Uterus (tissue), 4 donors: ENCODE measurements around the gene SPPL2C. TPM values are rescaled to one million over a fixed set of nuclear protein-coding genes. Genes with fewer than 3 reads are reported as not detected.

Experiments
- DNase-seq, 2 donors: peaks; one replicate each; pipeline ENCODE4 v3.0.0-alpha.2; 2019 to 2020
- H3K27ac ChIP-seq, 2 donors: fragments of 200-600 bp; sonication (generic); 1 replicate in 1 of 2; 2 replicates in 1 of 2; pipeline ENCODE4 v1.5.1; 2016 to 2018
- H3K27me3 ChIP-seq, 2 donors: fragments of 200-600 bp; sonication (generic); one replicate each; pipeline ENCODE4 v1.5.1; 2018 to 2019; ENCODE audit warnings: control low read depth in 1 of 2
- H3K36me3 ChIP-seq, 2 donors: fragments of 200-600 bp; sonication (generic); one replicate each; pipeline ENCODE4 v1.5.1; 2019; ENCODE audit warnings: control low read depth in 1 of 2
- H3K4me1 ChIP-seq, 2 donors: fragments of 200-600 bp; sonication (generic); one replicate each; pipeline ENCODE4 v1.5.1; 2018 to 2019; ENCODE audit warnings: control low read depth in 1 of 2
- H3K4me3 ChIP-seq, 2 donors: fragments of 200-600 bp; sonication (generic); 1 replicate in 1 of 2; 2 replicates in 1 of 2; pipeline ENCODE4 v1.5.1; 2018 to 2019; ENCODE audit warnings: mild to moderate bottlenecking in 1 of 2
- H3K9me3 ChIP-seq, 2 donors: fragments of 200-600 bp; sonication (generic); one replicate each; pipeline ENCODE4 v1.5.1; 2019; ENCODE audit warnings: control low read depth in 1 of 2
- CTCF ChIP-seq, 4 experiments: fragments of 200-600 bp in 2 of 4; fragments of 450-650 bp in 2 of 4; sonication (generic) in 2 of 4; IDR thresholded peaks; one replicate each; pipeline ENCODE4 v1.5.1; 2016 to 2019; ENCODE audit warnings: antibody characterized with exemption in 4 of 4, mild to moderate bottlenecking in 2 of 4, moderate library complexity in 1 of 4
- POLR2A ChIP-seq, 2 donors: fragments of 450-650 bp; IDR thresholded peaks; one replicate each; pipeline ENCODE4 v1.6.1; 2016; ENCODE audit warnings: antibody characterized with exemption in 2 of 2, mild to moderate bottlenecking in 1 of 2, moderate library complexity in 1 of 2
- intact Hi-C: fragments of 100-400 bp; cut with DNase I; formaldehyde crosslinking; loops from one replicate; pipeline ENCODE4 v1.15.1; 2023; ENCODE audit warnings: low total_unique reads
- total RNA-seq, 4 donors: library from RNA; depleted of rRNA in 3 of 4; stranded (reverse); fragments of >200 nt in 3 of 4; gene quantifications; one replicate each; pipeline versions ENCODE4 v1.1.0 to v1.2.4, GENCODE V29; 2014 to 2023
- donor health status: DM: yes; HTN: yes; CAD: no.

The SPPL2C gene
- total RNA-seq, 4 donors from 2014 or later: not detected

- Histone ChIP-seq H3K9me3 (no peaks in the 10 kb centered on the region), H3K4me3 (no peak overlapping the region), H3K4me1 (no peaks in the 10 kb centered on the region), H3K36me3 (no peaks in the 10 kb centered on the region), H3K27me3 (no peaks in the 10 kb centered on the region), H3K27ac (no peak overlapping the region)
- intact Hi-C loops: no loop called here
- no peak for TF ChIP-seq POLR2A (IDR thresholded peaks at IDR 0.05)
- TF ChIP-seq CTCF (IDR thresholded peaks at IDR 0.05): no peak
- no peak for DNase-seq
Measured at GRCh38 chr17:45846646-45847045, 2.0 kb downstream of the SPPL2C start.

GRCh38 chr17:45847101-45847500, 2.4 kb downstream of the SPPL2C start:
- no peaks in the 10 kb centered on the region for H3K4me1 ChIP-seq
- H3K27ac ChIP-seq: no peak overlapping the region
- H3K36me3 ChIP-seq: no peaks in the 10 kb centered on the region
- intact Hi-C loops: no loop called here
- TF ChIP-seq POLR2A (IDR thresholded peaks at IDR 0.05) (no peak), CTCF (IDR thresholded peaks at IDR 0.05) (no peak)
- H3K27me3 ChIP-seq: no peaks in the 10 kb centered on the region
- H3K4me3 ChIP-seq: no peak overlapping the region
- no peak for DNase-seq
- H3K9me3 ChIP-seq: no peaks in the 10 kb centered on the region

GRCh38 chr17:45847747-45848146, 3.1 kb downstream of the SPPL2C start:
- intact Hi-C loops: no loop called here
- Histone ChIP-seq H3K9me3 (no peaks in the 10 kb centered on the region), H3K4me1 (no peaks in the 10 kb centered on the region), H3K4me3 (no peak overlapping the region), H3K27ac (no peak overlapping the region), H3K36me3 (no peaks in the 10 kb centered on the region), H3K27me3 (no peaks in the 10 kb centered on the region)
- no peak for TF ChIP-seq POLR2A (IDR thresholded peaks at IDR 0.05)
- no peak for TF ChIP-seq CTCF (IDR thresholded peaks at IDR 0.05)
- DNase-seq: no peak

GRCh38 chr17:45848405-45848804, 3.7 kb downstream of the SPPL2C start:
- TF ChIP-seq CTCF (IDR thresholded peaks at IDR 0.05) (no peak), POLR2A (IDR thresholded peaks at IDR 0.05) (no peak)
- Histone ChIP-seq H3K27me3 (no peaks in the 10 kb centered on the region), H3K36me3 (no peaks in the 10 kb centered on the region), H3K4me3 (no peak overlapping the region), H3K4me1 (no peaks in the 10 kb centered on the region), H3K9me3 (no peaks in the 10 kb centered on the region), H3K27ac (no peak overlapping the region)
- no peak for DNase-seq
- intact Hi-C loops: no loop called here

DNA sequence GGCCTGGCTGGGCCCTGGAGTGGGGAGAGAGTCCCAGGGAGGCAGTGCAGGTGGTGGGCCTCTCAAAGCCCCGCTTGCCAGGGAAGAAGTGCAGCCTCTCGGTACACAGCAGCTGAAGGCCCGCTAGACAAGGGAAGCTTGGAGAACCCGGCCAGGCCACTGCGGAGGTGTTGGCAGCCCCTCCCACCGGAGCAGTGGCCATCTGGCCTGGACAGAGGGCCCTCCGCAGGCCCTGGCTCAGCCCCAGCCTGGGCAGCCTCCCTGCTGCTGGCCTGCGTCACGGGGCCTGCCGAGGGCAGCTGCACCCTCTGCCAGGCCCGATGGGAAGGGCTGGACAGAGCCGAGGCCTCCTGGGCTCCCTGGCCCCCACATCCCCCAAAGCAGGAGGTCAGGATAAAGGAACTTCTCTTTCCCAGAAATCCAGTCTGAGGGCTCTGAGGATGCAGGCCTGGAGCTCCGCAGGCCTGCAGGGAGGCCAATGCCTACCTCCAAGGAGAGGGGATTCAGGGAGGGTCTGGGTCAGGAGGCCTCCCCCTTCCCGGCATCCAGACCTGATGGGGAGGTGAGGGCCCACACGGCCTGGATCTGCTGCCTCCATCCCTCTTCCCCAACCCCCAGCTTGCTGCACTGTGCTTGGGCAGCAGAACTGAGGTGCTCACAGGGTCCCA, 4.3 kb downstream of the SPPL2C start:
- no peaks in the 10 kb centered on the region for H3K4me1 ChIP-seq
- H3K4me3 ChIP-seq: no peak overlapping the region
- no peaks in the 10 kb centered on the region for H3K36me3 ChIP-seq
- no peaks in the 10 kb centered on the region for H3K27me3 ChIP-seq
- no peak for DNase-seq
- TF ChIP-seq CTCF (IDR thresholded peaks at IDR 0.05) (no peak), POLR2A (IDR thresholded peaks at IDR 0.05) (no peak)
- no peaks in the 10 kb centered on the region for H3K9me3 ChIP-seq
- intact Hi-C loops: no loop called here
- no peak overlapping the region for H3K27ac ChIP-seq
